Measurements from ENCODE around the gene RAF1. TPM values are rescaled to one million over a fixed set of nuclear protein-coding genes. Genes with fewer than 3 reads are reported as not detected.
"Not testable (repeated sequence)": the region's sequence is repeated elsewhere in the genome, so short reads cannot be mapped to it uniquely, and the experiment has no call there.

RAF1 gene
- total RNA-seq, 1 donor from 2014 or later: 70.9 TPM

DNA sequence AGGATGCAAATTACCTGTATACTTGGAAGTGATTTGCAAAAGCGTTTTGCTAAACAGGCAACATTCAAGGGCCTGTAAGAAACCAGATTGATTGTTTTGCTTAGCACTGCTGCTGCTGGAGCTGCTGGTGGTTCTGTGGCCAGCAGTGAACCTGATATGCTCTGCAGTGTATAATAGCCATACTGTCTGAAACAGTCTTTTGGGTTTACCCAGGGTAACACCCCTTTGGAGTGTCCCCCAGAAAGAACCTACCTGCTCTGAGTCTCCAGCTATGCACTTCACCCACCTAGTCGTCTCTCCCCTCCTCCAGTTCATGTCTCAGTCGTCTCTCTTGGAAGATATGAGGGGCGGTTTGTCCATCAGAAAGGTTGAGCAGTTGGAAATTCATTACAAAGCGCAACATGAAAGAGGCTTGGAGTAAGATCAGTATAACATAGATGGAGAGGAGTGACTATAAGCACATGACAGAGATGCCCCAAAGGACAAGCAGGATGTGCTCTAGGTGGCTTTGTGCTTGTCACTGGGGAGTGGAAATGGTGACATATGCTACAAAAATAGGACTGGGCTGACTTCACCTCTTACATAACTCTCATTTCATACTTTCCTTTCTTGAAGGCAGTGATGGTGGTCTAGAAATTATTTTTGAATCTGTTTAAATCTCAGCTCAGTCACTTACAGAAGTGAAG lies 103.3 kb downstream of the RAF1 start:
- no peak for DNase-seq (ENCODE audit: low read depth in 2 of 2)

DNA sequence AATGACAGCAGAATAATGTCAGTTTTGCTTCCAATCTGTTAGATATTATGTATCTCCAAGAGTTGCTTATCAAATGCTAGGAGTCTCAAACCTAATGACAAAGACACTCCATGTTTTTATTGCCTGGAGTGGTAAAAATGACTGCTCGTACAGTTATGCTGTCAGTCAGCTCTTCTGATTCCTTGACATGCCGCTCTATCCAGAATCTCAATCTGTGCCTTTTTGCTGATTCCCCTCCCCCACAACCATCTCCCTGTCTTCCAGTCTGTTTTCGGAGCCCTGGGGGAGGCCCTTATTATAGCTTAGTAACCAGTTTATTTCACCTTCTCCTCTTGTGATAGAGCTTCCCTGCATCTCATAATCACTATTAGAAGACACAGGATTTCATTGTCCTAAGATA lies 104.4 kb downstream of the RAF1 start:
- no peak for DNase-seq (ENCODE audit: low read depth in 2 of 2)

DNA sequence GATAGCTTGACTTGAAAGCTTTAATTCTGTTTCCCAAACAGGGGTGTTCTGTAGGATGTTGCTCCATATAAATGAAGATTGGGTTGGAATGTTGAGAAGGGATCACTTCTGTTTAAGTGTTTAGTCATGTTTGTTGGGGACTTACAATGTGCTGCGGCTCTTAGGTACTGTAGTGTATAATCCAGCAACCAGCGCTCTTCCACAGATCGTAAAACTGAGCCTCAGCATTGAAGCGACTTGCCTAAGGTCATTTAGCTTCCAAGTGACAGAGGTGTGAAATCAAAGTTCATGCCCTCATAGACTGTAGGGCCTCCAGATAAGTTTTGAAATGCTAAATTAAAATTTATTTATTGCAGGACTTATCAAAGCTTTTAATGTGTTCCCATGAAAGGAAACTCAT lies 105.2 kb downstream of the RAF1 start:
- no peak for DNase-seq (ENCODE audit: low read depth in 2 of 2)

DNA sequence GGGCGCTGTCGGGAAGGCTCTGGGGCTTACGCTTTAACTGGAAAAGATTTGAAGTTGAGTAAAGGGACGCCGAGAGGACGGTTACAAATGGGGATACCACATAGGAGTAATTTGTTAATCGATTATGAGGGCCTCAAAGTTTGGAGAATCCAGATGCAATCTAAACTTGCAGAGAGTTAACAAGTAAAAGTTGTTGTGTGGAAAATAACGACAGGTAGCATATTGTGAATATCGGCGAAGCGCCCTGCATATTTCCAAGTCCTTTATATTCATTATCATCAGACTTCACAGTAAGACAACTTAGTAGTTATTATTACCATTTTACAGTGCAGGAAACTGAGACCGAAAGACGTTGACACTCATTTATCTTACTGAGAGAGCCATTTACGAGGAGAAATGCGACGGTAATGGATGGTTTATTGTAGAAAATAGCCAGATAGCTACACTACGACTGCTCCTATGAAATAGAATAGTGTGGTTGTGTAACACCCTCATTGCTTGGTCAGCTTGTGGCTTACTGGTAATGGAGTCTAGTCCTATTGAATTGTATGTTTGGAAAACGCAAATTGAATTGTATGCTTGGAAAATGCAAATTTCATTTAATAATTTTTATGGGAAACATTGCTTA lies 106.3 kb downstream of the RAF1 start:
- DNase-seq (ENCODE audit: low read depth in 2 of 2): peak in 1 of 2 donors; percentile 30

DNA sequence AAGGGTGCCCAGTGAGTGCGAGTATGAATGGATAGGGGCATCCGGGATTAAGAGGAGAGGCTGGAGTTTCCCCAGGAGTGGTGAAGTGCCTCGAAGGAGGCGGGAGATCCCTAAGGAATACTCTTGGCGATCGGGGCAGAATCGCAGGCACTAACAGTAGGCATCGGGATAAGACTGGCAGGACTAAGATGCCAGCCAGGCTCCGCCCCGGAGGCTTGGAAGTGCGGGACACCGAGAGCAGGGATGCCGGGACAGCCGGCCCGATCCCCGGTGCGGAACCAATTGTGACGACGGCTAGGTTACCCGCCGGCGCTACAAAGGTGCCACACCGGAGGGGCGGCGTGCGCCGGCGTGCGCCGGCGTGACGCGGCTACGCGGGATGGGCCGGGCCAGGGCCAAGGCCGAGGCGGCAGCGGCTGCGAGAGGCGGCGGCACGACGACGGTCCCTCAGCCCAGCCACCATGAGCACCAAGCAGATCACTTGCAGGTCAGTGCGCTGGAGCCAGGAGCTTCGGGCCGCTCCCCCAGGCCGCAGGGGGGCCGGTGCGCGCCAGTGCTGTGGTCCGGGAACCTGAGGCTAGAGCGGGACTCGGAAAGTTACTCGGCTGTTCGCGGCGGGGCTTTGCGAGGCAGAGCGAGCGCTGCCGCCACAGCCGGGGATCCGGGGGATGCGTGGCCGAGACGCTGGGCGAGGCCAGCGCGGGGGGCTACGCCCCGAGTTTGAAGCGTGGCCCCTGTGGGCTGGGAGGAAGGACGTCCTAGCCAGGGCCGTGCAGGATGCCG lies 107.0 kb downstream of the RAF1 start, which contains the start of gene MKRN2:
Gene MKRN2, plus strand, starts transcription at position 398 of the 783 bp plus-strand sequence. Its CDS starts 64 bp downstream, at position 462.
- peak; percentile 73 to 92 for DNase-seq (ENCODE audit: low read depth in 2 of 2)

DNA sequence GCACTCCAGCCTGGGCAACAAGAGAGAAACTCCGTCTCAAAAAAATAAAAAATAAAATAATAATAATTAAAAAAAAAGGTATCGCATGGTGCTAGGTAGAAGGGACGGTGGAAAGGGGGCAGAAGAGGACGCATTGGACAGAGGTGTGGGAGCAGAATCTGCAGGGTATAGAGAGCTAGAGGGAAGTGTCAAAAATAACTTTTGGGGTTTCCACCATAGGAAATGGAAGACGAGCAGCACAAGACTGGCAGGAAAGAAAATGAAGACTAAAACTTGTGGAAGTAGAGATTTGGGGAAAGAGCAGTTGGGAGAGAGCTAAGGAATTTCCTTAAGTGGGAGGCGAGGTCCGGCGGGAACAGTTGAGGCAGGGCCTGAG lies 107.6 kb downstream of the RAF1 start:
- no peak for DNase-seq (ENCODE audit: low read depth in 2 of 2)

DNA sequence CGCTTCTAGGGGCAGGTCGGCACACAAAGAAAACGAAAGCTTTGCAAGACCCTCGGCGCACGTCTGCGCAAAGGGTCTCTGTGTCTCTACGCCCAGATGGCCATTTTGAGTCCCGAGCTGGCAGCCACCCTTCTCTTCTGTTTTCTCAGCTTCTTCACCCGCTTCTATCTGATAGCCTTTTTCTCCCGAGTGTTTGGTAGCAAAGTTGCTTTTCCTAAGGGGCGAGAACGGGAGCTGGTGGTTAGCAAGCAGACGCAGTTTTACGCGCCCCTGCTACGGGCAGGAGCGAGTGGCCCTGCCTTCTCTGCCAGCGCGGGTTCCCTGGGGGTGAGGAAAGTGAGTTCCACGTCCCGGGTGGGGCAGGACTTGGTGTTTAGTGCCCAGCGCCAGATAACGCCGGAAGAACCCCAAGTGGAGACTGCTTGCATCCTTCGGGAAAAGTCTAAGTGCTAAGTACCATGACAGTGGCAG lies 110.0 kb downstream of the RAF1 start:
- DNase-seq (ENCODE audit: low read depth in 2 of 2): peak in 1 of 2 donors; percentile 34

DNA sequence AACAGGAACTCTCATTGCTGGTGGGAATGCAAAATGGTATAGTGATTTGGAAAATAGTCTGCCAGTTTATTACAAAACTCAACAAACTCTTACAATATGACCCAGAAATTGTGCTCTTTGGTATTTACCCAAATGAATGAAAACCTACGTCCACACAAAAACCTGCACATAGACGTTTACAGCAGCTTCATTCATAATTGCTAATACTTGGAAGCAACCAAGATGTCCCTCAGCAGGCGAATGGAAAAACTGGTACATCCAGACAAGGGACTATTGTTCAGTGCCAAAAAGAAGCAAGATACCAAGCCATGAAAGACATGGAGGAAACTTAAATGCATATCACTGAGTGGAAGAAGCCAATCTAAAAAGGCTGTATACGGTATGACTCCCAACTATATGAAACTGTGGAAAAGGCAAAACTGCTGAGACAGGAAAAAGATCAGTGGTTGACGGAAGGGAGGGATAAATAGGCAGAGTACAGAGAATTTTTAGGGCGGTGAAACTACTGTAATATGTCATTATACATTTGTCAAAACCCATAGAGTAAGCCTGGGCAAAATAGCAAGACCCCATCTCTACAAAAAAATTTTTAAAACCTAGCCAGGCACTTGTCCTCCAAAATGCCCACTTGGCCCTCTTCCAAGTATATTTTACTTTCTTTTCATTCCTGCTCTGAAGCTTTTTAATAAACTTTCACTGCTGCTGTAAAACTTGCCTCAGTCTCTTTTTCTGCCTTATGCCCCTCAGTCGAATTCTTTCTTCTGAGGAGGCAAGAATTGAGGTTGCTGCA lies 113.8 kb downstream of the RAF1 start:
- DNase-seq (ENCODE audit: low read depth in 2 of 2): no peak

DNA sequence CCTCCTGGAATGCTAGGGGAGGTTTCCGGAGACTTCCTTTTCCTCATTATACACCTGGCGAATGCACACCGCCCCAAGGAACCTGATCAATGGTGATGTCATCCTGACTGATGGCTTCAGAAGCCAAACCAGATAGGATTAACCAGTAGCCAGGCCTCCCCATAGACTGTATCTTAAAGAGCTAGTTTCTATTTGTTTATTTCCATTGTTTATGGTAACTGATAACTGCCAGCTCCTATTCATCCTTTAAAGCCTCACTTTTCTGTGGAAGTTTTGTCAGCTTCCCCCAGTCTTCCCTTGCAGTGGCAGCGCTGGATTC lies 118.5 kb downstream of the RAF1 start, which contains the start of gene MKRN2OS:
Gene MKRN2OS, minus strand, starts transcription at position 27 of the 319 bp plus-strand sequence. CDS start 35 bp downstream, outside the sequence.
- DNase-seq (ENCODE audit: low read depth in 2 of 2): no peak

DNA sequence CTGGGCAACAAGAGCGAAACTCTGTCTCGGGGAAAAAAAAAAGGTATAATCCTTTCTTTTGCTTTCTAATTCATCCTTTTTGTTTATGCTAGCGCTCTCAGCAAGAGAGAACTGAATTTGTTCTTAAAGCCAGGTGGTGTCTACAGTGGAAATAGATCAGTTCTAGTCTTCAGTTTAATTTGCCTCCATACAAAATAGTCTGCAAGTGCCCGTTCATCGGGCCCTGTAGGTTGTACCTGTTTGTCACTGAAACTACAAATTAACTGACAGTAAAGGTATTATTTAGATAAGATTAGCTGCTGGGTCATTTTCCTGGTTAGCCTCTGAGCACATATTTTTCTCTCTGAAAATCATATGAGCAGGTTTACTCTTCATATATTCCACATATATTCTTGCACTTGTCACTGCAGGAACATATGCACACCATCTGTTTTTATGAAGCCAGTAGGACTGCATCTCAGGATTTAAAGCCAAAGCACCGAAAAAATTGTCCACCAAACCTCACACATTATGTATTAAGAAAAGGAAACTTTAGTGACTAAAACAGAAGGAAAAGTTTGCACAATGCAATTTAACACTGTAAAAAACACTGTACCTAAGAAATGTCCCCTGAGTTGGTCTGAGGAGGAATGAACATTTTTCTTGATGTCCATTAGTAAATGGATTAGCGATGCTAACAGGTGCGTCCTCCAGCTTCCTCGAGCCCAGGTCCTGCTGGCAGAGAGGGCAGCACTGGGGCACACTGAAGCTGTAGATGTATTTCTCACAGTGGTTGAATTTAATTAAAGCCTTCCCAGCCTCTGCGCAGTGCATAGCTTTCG lies 119.1 kb downstream of the RAF1 start:
- DNase-seq (ENCODE audit: low read depth in 2 of 2): no peak

DNA sequence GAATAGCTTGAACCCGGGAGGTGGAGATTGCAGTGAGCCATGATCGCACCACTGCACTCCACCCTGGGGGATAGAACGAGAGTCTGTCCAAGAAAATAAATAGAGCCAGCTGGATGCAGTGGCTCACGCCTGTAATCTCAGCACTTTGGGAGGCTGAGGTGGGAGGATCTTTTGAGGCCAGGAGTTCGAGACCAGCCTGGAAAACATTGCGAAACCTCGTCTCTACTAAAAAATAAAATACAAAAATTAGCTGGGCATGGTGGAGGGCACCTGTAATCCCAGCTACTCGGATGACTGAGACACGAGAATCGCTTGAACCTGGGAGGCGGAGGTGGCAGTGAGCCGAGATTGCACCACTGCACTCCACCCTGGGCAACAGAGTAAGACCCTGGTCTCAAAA lies 120.4 kb downstream of the RAF1 start:
- not testable (repeated sequence) for DNase-seq (ENCODE audit: low read depth in 2 of 2)

DNA sequence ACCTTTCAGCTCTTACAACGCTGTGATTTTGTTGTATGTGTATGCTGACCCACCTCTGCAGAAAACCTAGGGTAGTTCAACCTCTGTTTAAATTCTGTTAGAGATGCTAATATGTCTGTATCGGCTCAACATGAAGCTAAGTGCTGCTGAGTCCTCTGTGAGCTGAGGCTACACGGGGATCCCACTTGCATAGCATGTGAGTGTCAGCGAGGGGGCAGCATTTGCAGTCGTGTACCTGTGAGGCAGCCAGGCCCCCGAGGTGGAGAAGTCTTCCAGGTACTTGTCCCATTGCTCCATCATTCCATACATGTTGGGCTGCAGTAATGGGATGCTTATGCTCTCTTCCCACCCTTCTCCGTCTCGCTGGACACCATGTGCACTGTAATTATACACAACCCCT lies 122.3 kb downstream of the RAF1 start:
- peak in 1 of 2 donors; percentile 8 for DNase-seq (ENCODE audit: low read depth in 2 of 2)

DNA sequence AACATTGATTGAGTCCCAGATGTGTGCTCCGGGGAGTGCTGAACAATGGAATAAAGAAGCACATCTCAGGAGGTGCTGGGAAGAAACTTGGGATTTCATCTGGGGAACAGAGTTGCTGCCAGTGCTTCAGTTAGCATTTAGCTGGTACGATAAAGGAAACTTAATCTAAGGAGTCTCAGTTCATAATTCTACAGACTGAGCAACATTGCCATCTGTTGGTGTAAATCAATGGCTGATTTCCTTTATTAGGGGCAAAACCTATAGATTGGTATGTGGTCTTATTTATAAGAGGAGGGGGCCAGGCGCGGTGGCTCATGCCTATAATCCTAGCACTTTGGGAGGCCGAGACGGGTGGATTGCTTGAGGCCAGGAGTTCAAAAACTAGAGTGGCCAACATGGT lies 127.5 kb downstream of the RAF1 start:
- DNase-seq (ENCODE audit: low read depth in 2 of 2): no peak

Other genes starting within 250 kb of the RAF1 start
- 7.7 and 8.0 TPM in 2 replicates for gene TSEN2, start 179.6 kb downstream of the RAF1 start, total RNA-seq
- gene MKRN2OS, start 118.6 kb downstream of the RAF1 start, total RNA-seq: not detected in 2 replicates
- gene MKRN2, start 107.0 kb downstream of the RAF1 start, total RNA-seq: 24.5 and 29.0 TPM in 2 replicates
- 0.13 TPM in 1 of 2 replicates, not detected in the other for gene TMEM40, start 95.1 kb upstream of the RAF1 start, total RNA-seq
- 1.2 and 1.8 TPM in 2 replicates for gene CAND2, start 132.6 kb upstream of the RAF1 start, total RNA-seq
- gene RPL32, start 177.4 kb upstream of the RAF1 start, total RNA-seq: 1,083 and 1,565 TPM in 2 replicates